DMS 273 (cell line): ENCODE measurements around the gene NLRP6.
"Not testable (repeated sequence)": the region's sequence is repeated elsewhere in the genome, so short reads cannot be mapped to it uniquely, and the experiment has no call there.

ENCODE experiments used
- DNase-seq: peaks from one replicate; lab custom pipeline; 2025; ENCODE audit not compliant: unreplicated experiment; lab: John Stamatoyannopoulos, UW

NLRP6 gene

GRCh38 chr11:255816-256215 is 22.4 kb upstream of the NLRP6 start:
- DNase-seq = no peak

GRCh38 chr11:256952-257737 is 21.1 kb upstream of the NLRP6 start:
- no peak for DNase-seq

- no peak for DNase-seq
Measured at GRCh38 chr11:257766-258493, 20.3 kb upstream of the NLRP6 start.

- no peak for DNase-seq
Measured at GRCh38 chr11:259413-259812, 18.8 kb upstream of the NLRP6 start.

GRCh38 chr11:261624-262023 is 16.6 kb upstream of the NLRP6 start:
- DNase-seq = no peak

GRCh38 chr11:266676-267439 is 11.3 kb upstream of the NLRP6 start:
- no peak for DNase-seq

GRCh38 chr11:267491-267994 is 10.7 kb upstream of the NLRP6 start:
- no peak for DNase-seq

GRCh38 chr11:268716-269145 is 9.5 kb upstream of the NLRP6 start:
- DNase-seq = not testable (repeated sequence)

- no peak for DNase-seq
Measured at GRCh38 chr11:269146-269890, 8.9 kb upstream of the NLRP6 start.

GRCh38 chr11:270451-271318 is 7.5 kb upstream of the NLRP6 start:
- no peak for DNase-seq

- DNase-seq = no peak
Measured at GRCh38 chr11:271319-271715, 6.9 kb upstream of the NLRP6 start.

GRCh38 chr11:272195-272930 is 5.8 kb upstream of the NLRP6 start:
- DNase-seq = no peak

GRCh38 chr11:272931-273198 is 5.3 kb upstream of the NLRP6 start:
- no peak for DNase-seq

GRCh38 chr11:276219-276618 is 2.0 kb upstream of the NLRP6 start:
- no peak for DNase-seq

- no peak for DNase-seq
Measured at GRCh38 chr11:279040-279965, 1.1 kb downstream of the NLRP6 start.

GRCh38 chr11:279966-280705 is 1.9 kb downstream of the NLRP6 start:
- DNase-seq = peak; percentile 51

GRCh38 chr11:280706-281485 is 2.7 kb downstream of the NLRP6 start:
- peak; percentile 39 for DNase-seq
